SK-N-MC (cell line): Measurements from ENCODE around the gene PRCD.
"Not testable (repeated sequence)": the region's sequence is repeated elsewhere in the genome, so short reads cannot be mapped to it uniquely, and the experiment has no call there.

Source experiments
- EZH2 ChIP-seq: fragments of 200-600 bp; sonication (generic); IDR thresholded peaks from one replicate; pipeline ENCODE4 v1.6.1; 2017; ENCODE audit warnings: antibody characterized with exemption
- FOXP2 ChIP-seq: optimal IDR thresholded peaks from 2 replicates; pipeline ENCODE3; 2011; ENCODE audit warnings: mild to moderate bottlenecking, moderate library complexity; ENCODE audit not compliant: insufficient read depth; ENCODE audit errors: extremely low read length, control extremely low read depth

DNA sequence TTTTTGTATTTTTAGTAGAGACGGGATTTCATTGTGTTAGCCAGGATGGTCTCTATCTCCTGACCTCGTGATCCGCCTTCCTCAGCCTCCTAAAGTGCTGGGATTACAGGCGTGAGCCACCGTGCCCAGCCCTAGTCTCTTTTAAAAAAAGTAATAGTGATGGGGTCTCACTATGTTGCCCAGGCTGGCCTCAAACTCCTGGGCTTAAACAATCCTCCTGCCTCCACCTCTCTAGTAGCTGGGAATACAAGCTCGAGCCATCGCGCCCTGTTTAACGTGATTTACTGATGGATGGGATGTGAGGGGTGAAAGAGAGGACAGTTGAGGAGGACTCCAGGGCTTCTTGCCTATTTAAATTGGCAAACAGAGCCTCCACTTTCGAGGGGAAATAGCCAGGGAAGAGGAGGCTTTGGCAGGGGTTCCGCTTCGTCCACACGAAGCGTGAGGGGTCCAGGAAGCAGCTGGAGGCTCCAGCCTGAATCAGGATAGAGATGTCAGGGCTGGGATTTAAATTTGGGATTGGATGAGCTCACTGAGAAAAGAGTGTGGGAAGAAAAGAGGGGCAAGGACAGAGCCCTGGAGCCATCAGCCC is 31.3 kb upstream of the PRCD start:
- not testable (repeated sequence) for TF ChIP-seq EZH2, FOXP2
